GM23338 (cell line): ENCODE measurements around the gene DLG2. TPM values are rescaled to one million over a fixed set of nuclear protein-coding genes. Genes with fewer than 3 reads are reported as not detected.

Experiments
- ATAC-seq: fragments of 200-7000 bp; cut with Tn5 transposase; 3 replicates; pipeline ENCODE4 v1.9.1; 2020
- DNase-seq: peaks from one replicate; pipeline ENCODE4 v3.0.0-alpha.2; 2015; ENCODE audit warnings: low spot score
- H2AFZ ChIP-seq: fragments of 200-600 bp; sonication (generic); 2 replicates; pipeline ENCODE4 v1.8.0; 2016; ENCODE audit warnings: antibody characterized with exemption, mild to moderate bottlenecking, moderate library complexity
- H3F3A ChIP-seq: fragments of 200-600 bp; sonication (generic); replicated peaks from 2 replicates; pipeline ENCODE4 v1.8.0; 2017; ENCODE audit warnings: antibody characterized with exemption, mixed run types, low read depth
- H3K27ac ChIP-seq: fragments of 200-600 bp; sonication (generic); 2 replicates; pipeline ENCODE4 v1.6.1; 2016; ENCODE audit warnings: low read depth
- H3K27me3 ChIP-seq: fragments of 200-600 bp; sonication (generic); 2 replicates; pipeline ENCODE4 v1.8.0; 2016; ENCODE audit warnings: mild to moderate bottlenecking, mixed run types, moderate library complexity; ENCODE audit not compliant: insufficient read depth
- H3K36me3 ChIP-seq: fragments of 200-600 bp; sonication (generic); 2 replicates; pipeline ENCODE4 v1.8.0; 2016; ENCODE audit warnings: mild to moderate bottlenecking; ENCODE audit not compliant: insufficient read depth
- H3K4me1 ChIP-seq: fragments of 200-600 bp; sonication (generic); 2 replicates; pipeline ENCODE4 v1.8.0; 2016; ENCODE audit warnings: mild to moderate bottlenecking, moderate library complexity; ENCODE audit not compliant: insufficient read depth
- H3K4me2 ChIP-seq: fragments of 200-600 bp; sonication (generic); 2 replicates; pipeline ENCODE4 v1.7.1; 2017; ENCODE audit warnings: mixed run types
- H3K4me3 ChIP-seq: fragments of 200-600 bp; sonication (generic); 2 replicates; pipeline ENCODE4 v1.6.1; 2016; ENCODE audit warnings: mixed run types
- H3K79me2 ChIP-seq: fragments of 200-600 bp; sonication (generic); replicated peaks from 2 replicates; pipeline ENCODE4 v1.8.0; 2017; ENCODE audit warnings: mild to moderate bottlenecking; ENCODE audit not compliant: insufficient read depth
- H3K9me2 ChIP-seq: fragments of 200-600 bp; sonication (generic); 2 replicates; pipeline ENCODE4 v1.8.0; 2017; ENCODE audit not compliant: insufficient read depth
- H4K20me1 ChIP-seq: fragments of 200-600 bp; sonication (generic); replicated peaks from 2 replicates; pipeline ENCODE4 v1.8.0; 2017; ENCODE audit warnings: mild to moderate bottlenecking; ENCODE audit not compliant: insufficient read depth
- H3K27ac Mint-ChIP-seq: 2 replicates; pipeline ENCODE4 v1.8.0; 2020; ENCODE audit warnings: inconsistent platforms, mild to moderate bottlenecking, moderate library complexity, mixed read lengths
- H3K27me3 Mint-ChIP-seq: 3 replicates; pipeline ENCODE4 v1.8.0; 2022; ENCODE audit warnings: low read depth, mild to moderate bottlenecking, moderate library complexity, mixed read lengths, inconsistent platforms; ENCODE audit not compliant: insufficient read depth, poor library complexity
- H3K36me3 Mint-ChIP-seq: 3 replicates; pipeline ENCODE4 v1.8.0; 2021; ENCODE audit warnings: low read depth, mild to moderate bottlenecking, inconsistent platforms, moderate library complexity, mixed read lengths
- H3K4me1 Mint-ChIP-seq: 3 replicates; pipeline ENCODE4 v1.8.0; 2020; ENCODE audit warnings: mild to moderate bottlenecking, inconsistent platforms, mixed read lengths
- H3K4me3 Mint-ChIP-seq: 3 replicates; pipeline ENCODE4 v1.8.0; 2021; ENCODE audit warnings: moderate library complexity, mild to moderate bottlenecking, inconsistent platforms, mixed read lengths
- H3K9me3 Mint-ChIP-seq: 3 replicates; pipeline ENCODE4 v1.8.0; 2020; ENCODE audit warnings: moderate library complexity, mild to moderate bottlenecking, inconsistent platforms, mixed read lengths
- CREB1 ChIP-seq: fragments of 250-450 bp; sonication (Bioruptor Pico); IDR thresholded peaks from 2 replicates; pipeline ENCODE4 v1.5.0; 2020; ENCODE audit warnings: low read depth, mild to moderate bottlenecking, moderate library complexity
- CTCF ChIP-seq, 2 experiments: fragments of 200-600 bp in 1 of 2; sonication (generic) in 1 of 2; conservative IDR thresholded peaks; 2 replicates each; pipeline versions ENCODE4 v1.5.1 to v1.6.1; 2016 to 2017; ENCODE audit warnings: antibody characterized with exemption in 2 of 2, low read depth in 2 of 2, mild to moderate bottlenecking in 2 of 2, moderate library complexity in 1 of 2
- EZH2 ChIP-seq: fragments of 200-600 bp; sonication (generic); IDR thresholded peaks from one replicate; pipeline ENCODE4 v1.8.0; 2017; ENCODE audit warnings: antibody characterized with exemption, mild to moderate bottlenecking, low read depth; ENCODE audit not compliant: unreplicated experiment
- EZH2phosphoT487 ChIP-seq: fragments of 200-600 bp; sonication (generic); IDR thresholded peaks from one replicate; pipeline ENCODE4 v1.8.1; 2018; ENCODE audit warnings: antibody characterized with exemption; ENCODE audit not compliant: unreplicated experiment
- JUNB ChIP-seq: IDR thresholded peaks from one replicate; pipeline ENCODE4 v1.6.1; 2016; ENCODE audit warnings: antibody characterized with exemption; ENCODE audit not compliant: unreplicated experiment
- NANOG ChIP-seq: IDR thresholded peaks from 2 replicates; pipeline ENCODE4 v1.6.1; 2016; ENCODE audit warnings: antibody characterized with exemption, borderline replicate concordance
- POLR2AphosphoS5 ChIP-seq: IDR thresholded peaks from 2 replicates; pipeline ENCODE4 v1.6.1; 2016; ENCODE audit warnings: antibody characterized with exemption, low read depth
- REST ChIP-seq: IDR thresholded peaks from one replicate; pipeline ENCODE4 v1.6.1; 2018; ENCODE audit warnings: antibody characterized with exemption; ENCODE audit not compliant: unreplicated experiment
- STAT1 ChIP-seq: IDR thresholded peaks from one replicate; pipeline ENCODE4 v1.6.1; 2016; ENCODE audit warnings: antibody characterized with exemption; ENCODE audit not compliant: unreplicated experiment
- ZNF114 ChIP-seq: fragments of 250-450 bp; sonication (Bioruptor Pico); IDR thresholded peaks from 2 replicates; pipeline ENCODE4 v1.5.0; 2020; ENCODE audit warnings: mild to moderate bottlenecking, moderate library complexity
- ZNF331 ChIP-seq: fragments of 250-450 bp; sonication (Bioruptor Pico); IDR thresholded peaks from 2 replicates; pipeline ENCODE4 v1.5.0; 2020; ENCODE audit warnings: low read depth, mild to moderate bottlenecking, moderate library complexity
- polyA plus RNA-seq: library from polyadenylated mRNA; unstranded; fragments of >200 nt; fragmentation: Nextera tagmentation; extraction: Ambion mirVana; gene quantifications from 2 replicates; pipeline ENCODE4 v1.2.1, GENCODE V29; 2016
- total RNA-seq: library from RNA; depleted of rRNA; stranded (reverse); fragments of >200 nt; shearing (Covaris generic); gene quantifications from 2 replicates; pipeline ENCODE4 v1.2.3, GENCODE V29; 2014
- TF ChIP-seq, protein P1 (sequence below): IDR thresholded peaks from 2 replicates; pipeline ENCODE4 v1.6.1; 2016; ENCODE audit warnings: antibody characterized with exemption
- TF ChIP-seq, protein P2 (sequence below): fragments of 250-450 bp; sonication (Bioruptor Pico); IDR thresholded peaks from 2 replicates; pipeline ENCODE4 v1.5.0; 2020; ENCODE audit warnings: mild to moderate bottlenecking, moderate library complexity

The DLG2 gene
- total and polyA plus RNA-seq, 2 experiments from 2014 or later, result 19.8 to 21.5 TPM

DNA sequence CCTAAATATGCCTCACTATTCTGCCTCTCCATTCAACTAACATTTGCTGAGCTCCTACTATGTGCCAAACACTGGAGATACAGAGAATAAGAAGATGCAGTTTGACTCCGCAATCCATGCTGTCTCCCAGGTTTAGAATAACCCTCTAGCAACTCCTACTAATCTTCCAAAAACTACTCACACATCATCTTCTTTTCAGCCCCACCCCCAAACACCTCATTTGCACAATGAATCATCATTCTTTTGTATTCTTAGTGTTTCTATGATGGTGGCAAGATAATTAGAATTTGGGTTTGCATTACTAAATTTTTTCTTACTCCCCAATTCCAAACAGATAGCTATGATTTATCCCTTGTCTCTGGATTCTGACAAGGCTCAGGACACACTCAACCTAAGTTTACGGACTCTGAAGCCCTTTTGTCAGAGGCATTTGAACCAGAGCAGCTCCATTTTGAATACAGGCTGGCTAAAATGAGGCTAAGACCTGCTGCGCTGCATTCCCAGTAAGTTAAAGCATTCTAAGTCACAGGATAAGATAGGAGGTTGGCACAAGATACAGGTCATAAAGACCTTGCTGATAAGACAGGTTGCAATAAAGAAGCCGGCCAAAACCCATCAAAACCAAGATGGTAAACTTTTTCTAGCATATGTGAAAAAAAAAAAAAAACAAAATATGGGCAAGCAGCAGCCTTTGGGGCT, 1038.9 kb downstream of the DLG2 start:
- no peaks in the 10 kb centered on the region for H3K27me3 Mint-ChIP-seq
- ATAC-seq (no peak), DNase-seq (no peak)
- peaks cover 5% of the 10 kb centered on the region; the same call in 2 of the 3 replicates for H3K4me1 Mint-ChIP-seq
- H3K27ac Mint-ChIP-seq, result no peak overlapping the region
- Histone ChIP-seq H4K20me1 (no peaks in the 10 kb centered on the region), H3F3A (no peaks in the 10 kb centered on the region), H3K9me2 (no peaks in the 10 kb centered on the region), H3K4me1 (no peaks in the 10 kb centered on the region; the same call in 1 of the 2 replicates), H3K27me3 (no peaks in the 10 kb centered on the region), H2AFZ (peak overlapping the region; percentile 78; the same call in 1 of the 2 replicates), H3K27ac (no peak overlapping the region), H3K36me3 (no peaks in the 10 kb centered on the region), H3K79me2 (no peaks in the 10 kb centered on the region), H3K4me2 (no peak overlapping the region), H3K4me3 (no peak overlapping the region)
- H3K9me3 Mint-ChIP-seq, result no peaks in the 10 kb centered on the region
- H3K4me3 Mint-ChIP-seq, result no peak overlapping the region
- TF ChIP-seq, protein P1, sequence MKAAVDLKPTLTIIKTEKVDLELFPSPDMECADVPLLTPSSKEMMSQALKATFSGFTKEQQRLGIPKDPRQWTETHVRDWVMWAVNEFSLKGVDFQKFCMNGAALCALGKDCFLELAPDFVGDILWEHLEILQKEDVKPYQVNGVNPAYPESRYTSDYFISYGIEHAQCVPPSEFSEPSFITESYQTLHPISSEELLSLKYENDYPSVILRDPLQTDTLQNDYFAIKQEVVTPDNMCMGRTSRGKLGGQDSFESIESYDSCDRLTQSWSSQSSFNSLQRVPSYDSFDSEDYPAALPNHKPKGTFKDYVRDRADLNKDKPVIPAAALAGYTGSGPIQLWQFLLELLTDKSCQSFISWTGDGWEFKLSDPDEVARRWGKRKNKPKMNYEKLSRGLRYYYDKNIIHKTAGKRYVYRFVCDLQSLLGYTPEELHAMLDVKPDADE, result no peak
- TF ChIP-seq REST (no peak), STAT1 (no peak), ZNF331 (no peak), JUNB (no peak), CTCF (conservative IDR thresholded peaks at IDR 0.05; ENCODE audit: low read depth in 2 of 2) (no peak), ZNF114 (CRISPR knock-in tag) (no peak), POLR2AphosphoS5 (no peak), EZH2 (no peak), NANOG (no peak), EZH2phosphoT487 (no peak), CREB1 (CRISPR knock-in tag) (no peak)
- TF ChIP-seq, protein P2, sequence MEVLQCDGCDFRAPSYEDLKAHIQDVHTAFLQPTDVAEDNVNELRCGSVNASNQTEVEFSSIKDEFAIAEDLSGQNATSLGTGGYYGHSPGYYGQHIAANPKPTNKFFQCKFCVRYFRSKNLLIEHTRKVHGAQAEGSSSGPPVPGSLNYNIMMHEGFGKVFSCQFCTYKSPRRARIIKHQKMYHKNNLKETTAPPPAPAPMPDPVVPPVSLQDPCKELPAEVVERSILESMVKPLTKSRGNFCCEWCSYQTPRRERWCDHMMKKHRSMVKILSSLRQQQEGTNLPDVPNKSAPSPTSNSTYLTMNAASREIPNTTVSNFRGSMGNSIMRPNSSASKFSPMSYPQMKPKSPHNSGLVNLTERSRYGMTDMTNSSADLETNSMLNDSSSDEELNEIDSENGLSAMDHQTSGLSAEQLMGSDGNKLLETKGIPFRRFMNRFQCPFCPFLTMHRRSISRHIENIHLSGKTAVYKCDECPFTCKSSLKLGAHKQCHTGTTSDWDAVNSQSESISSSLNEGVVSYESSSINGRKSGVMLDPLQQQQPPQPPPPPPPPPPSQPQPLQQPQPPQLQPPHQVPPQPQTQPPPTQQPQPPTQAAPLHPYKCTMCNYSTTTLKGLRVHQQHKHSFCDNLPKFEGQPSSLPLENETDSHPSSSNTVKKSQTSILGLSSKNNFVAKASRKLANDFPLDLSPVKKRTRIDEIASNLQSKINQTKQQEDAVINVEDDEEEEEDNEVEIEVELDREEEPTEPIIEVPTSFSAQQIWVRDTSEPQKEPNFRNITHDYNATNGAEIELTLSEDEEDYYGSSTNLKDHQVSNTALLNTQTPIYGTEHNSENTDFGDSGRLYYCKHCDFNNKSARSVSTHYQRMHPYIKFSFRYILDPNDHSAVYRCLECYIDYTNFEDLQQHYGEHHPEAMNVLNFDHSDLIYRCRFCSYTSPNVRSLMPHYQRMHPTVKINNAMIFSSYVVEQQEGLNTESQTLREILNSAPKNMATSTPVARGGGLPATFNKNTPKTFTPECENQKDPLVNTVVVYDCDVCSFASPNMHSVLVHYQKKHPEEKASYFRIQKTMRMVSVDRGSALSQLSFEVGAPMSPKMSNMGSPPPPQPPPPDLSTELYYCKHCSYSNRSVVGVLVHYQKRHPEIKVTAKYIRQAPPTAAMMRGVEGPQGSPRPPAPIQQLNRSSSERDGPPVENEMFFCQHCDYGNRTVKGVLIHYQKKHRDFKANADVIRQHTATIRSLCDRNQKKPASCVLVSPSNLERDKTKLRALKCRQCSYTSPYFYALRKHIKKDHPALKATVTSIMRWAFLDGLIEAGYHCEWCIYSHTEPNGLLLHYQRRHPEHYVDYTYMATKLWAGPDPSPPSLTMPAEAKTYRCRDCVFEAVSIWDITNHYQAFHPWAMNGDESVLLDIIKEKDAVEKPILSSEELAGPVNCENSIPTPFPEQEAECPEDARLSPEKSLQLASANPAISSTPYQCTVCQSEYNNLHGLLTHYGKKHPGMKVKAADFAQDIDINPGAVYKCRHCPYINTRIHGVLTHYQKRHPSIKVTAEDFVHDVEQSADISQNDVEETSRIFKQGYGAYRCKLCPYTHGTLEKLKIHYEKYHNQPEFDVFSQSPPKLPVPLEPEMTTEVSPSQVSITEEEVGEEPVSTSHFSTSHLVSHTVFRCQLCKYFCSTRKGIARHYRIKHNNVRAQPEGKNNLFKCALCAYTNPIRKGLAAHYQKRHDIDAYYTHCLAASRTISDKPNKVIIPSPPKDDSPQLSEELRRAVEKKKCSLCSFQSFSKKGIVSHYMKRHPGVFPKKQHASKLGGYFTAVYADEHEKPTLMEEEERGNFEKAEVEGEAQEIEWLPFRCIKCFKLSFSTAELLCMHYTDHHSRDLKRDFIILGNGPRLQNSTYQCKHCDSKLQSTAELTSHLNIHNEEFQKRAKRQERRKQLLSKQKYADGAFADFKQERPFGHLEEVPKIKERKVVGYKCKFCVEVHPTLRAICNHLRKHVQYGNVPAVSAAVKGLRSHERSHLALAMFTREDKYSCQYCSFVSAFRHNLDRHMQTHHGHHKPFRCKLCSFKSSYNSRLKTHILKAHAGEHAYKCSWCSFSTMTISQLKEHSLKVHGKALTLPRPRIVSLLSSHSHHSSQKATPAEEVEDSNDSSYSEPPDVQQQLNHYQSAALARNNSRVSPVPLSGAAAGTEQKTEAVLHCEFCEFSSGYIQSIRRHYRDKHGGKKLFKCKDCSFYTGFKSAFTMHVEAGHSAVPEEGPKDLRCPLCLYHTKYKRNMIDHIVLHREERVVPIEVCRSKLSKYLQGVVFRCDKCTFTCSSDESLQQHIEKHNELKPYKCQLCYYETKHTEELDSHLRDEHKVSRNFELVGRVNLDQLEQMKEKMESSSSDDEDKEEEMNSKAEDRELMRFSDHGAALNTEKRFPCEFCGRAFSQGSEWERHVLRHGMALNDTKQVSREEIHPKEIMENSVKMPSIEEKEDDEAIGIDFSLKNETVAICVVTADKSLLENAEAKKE, result no peak
- no peaks in the 10 kb centered on the region for H3K36me3 Mint-ChIP-seq
